Measurements from ENCODE around the gene JPH3. TPM values are rescaled to one million over a fixed set of nuclear protein-coding genes. Genes with fewer than 3 reads are reported as not detected.

The JPH3 gene
- total RNA-seq, 1 donor from 2014 or later, result 0.29 TPM

DNA sequence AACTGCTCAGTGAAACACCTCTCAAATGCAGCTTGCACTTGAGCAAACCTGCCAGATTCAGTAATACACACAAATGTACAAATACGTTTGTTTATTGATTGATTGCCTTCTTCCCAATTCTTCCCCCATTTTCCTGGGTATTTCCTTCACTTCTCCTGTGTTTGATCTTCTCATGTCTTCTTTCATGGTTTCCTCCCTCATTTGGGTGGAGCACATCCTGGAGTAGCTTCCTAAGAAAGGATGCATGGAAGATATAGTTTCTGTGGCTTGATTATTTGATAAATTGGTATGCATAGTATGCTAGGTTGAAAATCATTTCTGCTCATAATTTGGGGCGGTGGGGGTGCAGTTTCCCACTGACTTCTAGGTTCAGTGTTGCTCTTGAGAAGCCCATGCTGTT is 28.8 kb downstream of the JPH3 start:
- Histone ChIP-seq H3K4me3 (no peak overlapping the region), H3K27me3 (peaks cover 6% of the 10 kb centered on the region), H3K36me3 (no peaks in the 10 kb centered on the region), H3K27ac (no peak overlapping the region), H3K9me3 (no peaks in the 10 kb centered on the region), H3K4me1 (peaks cover 8% of the 10 kb centered on the region)
- DNase-seq (no peak), ATAC-seq (no peak)
- TF ChIP-seq, protein P1, sequence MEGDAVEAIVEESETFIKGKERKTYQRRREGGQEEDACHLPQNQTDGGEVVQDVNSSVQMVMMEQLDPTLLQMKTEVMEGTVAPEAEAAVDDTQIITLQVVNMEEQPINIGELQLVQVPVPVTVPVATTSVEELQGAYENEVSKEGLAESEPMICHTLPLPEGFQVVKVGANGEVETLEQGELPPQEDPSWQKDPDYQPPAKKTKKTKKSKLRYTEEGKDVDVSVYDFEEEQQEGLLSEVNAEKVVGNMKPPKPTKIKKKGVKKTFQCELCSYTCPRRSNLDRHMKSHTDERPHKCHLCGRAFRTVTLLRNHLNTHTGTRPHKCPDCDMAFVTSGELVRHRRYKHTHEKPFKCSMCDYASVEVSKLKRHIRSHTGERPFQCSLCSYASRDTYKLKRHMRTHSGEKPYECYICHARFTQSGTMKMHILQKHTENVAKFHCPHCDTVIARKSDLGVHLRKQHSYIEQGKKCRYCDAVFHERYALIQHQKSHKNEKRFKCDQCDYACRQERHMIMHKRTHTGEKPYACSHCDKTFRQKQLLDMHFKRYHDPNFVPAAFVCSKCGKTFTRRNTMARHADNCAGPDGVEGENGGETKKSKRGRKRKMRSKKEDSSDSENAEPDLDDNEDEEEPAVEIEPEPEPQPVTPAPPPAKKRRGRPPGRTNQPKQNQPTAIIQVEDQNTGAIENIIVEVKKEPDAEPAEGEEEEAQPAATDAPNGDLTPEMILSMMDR (IDR thresholded peaks at IDR 0.05), result no peak
- intact Hi-C loops (cut with DNase I), result loop anchor here (10.0 kb wide), 1 partner anchor 216 kb away; no protein-coding TSS in a partner anchor

DNA sequence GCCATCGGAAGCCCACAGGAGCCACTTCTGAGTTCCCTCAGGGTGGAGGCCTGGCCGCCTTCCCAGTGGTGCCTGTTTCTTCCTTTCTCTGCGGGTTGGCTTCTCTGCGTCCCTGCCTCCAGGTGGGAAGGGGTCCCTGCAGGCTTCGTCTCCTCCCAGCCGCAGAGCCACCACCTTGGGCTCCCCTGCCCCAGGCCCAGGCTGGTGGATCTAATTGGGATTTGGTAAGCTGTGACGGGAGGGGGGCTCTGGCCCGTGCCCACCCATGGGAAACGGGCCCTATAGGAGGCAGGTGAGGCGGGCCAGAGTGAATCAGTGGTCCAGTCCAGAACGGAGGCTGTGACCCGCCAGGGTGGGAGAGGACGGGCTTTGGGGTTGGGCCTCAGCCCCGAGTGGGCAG is 32.1 kb downstream of the JPH3 start:
- Histone ChIP-seq H3K27me3 (no peaks in the 10 kb centered on the region), H3K4me3 (no peak overlapping the region), H3K36me3 (no peaks in the 10 kb centered on the region), H3K4me1 (peaks cover 14% of the 10 kb centered on the region), H3K27ac (no peak overlapping the region), H3K9me3 (no peaks in the 10 kb centered on the region)
- ATAC-seq, result no peak
- DNase-seq, result no peak
- TF ChIP-seq, protein P1 (IDR thresholded peaks at IDR 0.05), result no peak
- intact Hi-C loops (cut with DNase I), result loop anchor here (10.0 kb wide), 1 partner anchor 220 kb away; no protein-coding TSS in a partner anchor

DNA sequence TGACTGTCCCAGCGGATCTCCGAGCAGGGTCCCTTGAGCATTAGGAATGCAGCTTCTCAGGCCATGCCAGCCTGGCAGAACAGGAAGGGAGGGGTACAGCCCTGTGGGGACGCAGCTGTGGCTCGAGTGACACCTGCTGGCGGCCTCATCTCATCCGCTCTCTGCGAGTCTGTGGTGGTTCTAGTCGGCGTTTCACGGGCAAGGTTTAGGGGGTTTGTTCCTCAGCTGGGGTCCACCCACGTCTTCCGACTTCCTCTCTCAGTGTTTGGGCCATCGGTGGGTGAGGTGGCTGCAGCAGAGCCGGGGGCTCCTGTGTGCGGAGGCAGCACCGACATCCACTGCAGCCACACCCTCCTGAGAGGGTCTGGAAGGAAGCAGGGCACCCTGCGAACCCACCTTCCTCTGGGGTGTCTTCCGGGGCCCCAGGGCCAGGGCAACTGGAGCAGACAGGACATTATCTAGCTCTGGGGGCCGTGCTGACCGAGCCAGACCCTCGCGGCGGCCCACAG is 33.3 kb downstream of the JPH3 start:
- peaks cover 14% of the 10 kb centered on the region for H3K4me1 ChIP-seq
- no peaks in the 10 kb centered on the region for H3K27me3 ChIP-seq
- intact Hi-C loops (cut with DNase I), result loop anchor here (10.0 kb wide), 1 partner anchor 221 kb away; no protein-coding TSS in a partner anchor
- peak; percentile 80 for DNase-seq
- ATAC-seq, result peak; percentile 80
- H3K27ac ChIP-seq, result no peak overlapping the region
- peak overlapping the region; percentile 35 for H3K4me3 ChIP-seq
- TF ChIP-seq, protein P1 (IDR thresholded peaks at IDR 0.05), result peak; percentile 57
- H3K36me3 ChIP-seq, result no peaks in the 10 kb centered on the region
- H3K9me3 ChIP-seq, result no peaks in the 10 kb centered on the region

DNA sequence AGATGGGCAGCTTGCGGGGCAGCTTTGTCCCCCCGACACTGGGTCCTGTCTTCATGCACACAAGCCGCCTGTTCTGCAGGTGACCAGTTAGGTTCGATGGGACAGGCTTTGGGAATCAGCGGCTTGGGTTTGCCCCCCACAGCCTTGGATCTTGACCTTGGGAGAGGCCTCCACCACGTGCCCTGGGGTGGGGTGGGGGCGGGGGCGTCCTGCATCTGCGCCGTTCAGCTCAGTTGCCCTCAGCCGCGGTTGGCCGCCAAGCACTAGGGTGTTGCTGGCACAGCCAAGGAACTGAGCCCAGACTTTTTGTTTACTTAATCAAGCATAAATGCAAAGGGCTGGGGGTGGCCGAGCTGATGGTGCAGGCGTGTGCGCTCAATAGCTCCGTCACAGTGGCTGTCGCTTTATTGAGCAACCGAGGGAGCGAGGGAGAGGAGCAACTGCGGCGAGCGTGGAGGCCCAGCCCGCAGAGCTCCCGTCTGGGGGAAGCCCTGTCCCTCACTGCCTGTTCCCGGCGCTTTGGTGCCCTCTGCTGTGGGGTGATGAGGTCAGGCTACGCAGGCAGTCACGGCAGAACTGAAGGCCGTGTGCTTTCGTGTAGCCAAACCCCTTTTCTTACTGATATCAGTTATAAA is 33.9 kb downstream of the JPH3 start:
- H3K27me3 ChIP-seq, result no peaks in the 10 kb centered on the region

DNA sequence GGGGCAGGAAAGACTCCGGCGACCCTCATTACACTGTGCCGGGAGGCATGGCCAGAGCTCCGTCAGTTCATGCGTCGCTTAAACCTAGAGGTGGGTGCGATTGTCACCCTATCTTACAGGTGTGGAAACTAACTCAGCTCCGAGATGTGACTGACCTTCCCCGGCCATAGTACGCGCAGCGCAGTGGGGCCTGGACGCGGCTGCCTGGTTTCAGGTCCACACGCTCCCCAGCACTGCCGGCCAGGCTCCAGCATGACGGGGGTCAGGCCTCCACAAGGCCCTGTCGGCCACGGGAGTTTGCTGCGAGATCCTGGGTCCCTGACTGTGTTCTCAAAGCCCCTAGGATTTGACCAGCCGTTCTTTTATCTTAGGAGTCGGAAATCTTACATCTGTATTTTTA is 34.4 kb downstream of the JPH3 start:
- TF ChIP-seq, protein P1 (IDR thresholded peaks at IDR 0.05), result no peak
- intact Hi-C loops (cut with DNase I), result loop anchor here (10.0 kb wide), 1 partner anchor 222 kb away; no protein-coding TSS in a partner anchor
- no peak for ATAC-seq
- peaks cover 14% of the 10 kb centered on the region for H3K4me1 ChIP-seq
- H3K4me3 ChIP-seq, result no peak overlapping the region
- H3K27me3 ChIP-seq, result peaks cover 4% of the 10 kb centered on the region
- DNase-seq, result no peak
- no peak overlapping the region for H3K27ac ChIP-seq
- no peaks in the 10 kb centered on the region for H3K36me3 ChIP-seq
- no peaks in the 10 kb centered on the region for H3K9me3 ChIP-seq

More for the DNA sequence above, 33.9 kb downstream of the JPH3 start:
- TF ChIP-seq, protein P1 (IDR thresholded peaks at IDR 0.05), result peak; percentile 72
- DNase-seq (peak; percentile 93), ATAC-seq (peak; percentile 95)
- intact Hi-C loops (cut with DNase I), result loop anchor here (10.0 kb wide), 1 partner anchor 221 kb away; no protein-coding TSS in a partner anchor
- Histone ChIP-seq H3K36me3 (no peaks in the 10 kb centered on the region), H3K9me3 (no peaks in the 10 kb centered on the region), H3K27ac (no peak overlapping the region), H3K4me1 (peaks cover 14% of the 10 kb centered on the region), H3K4me3 (peak overlapping the region; percentile 35)
